Rectal smooth muscle tissue (tissue), 1 donor: Measurements from ENCODE around the gene NCS1.

Source experiments
- H3K27ac ChIP-seq: one replicate; pipeline ENCODE4 v1.7.0; 2013; ENCODE audit warnings: low read depth, low read length, inconsistent platforms
- H3K27me3 ChIP-seq: one replicate; pipeline ENCODE4 v1.7.0; 2013; ENCODE audit warnings: low read length; ENCODE audit not compliant: control insufficient read depth, insufficient read depth
- H3K36me3 ChIP-seq: one replicate; pipeline ENCODE4 v1.7.0; 2013; ENCODE audit warnings: low read length; ENCODE audit not compliant: control insufficient read depth, insufficient read depth
- H3K4me1 ChIP-seq: one replicate; pipeline ENCODE4 v1.7.0; 2013; ENCODE audit warnings: low read length; ENCODE audit not compliant: control insufficient read depth, insufficient read depth
- H3K4me3 ChIP-seq: one replicate; pipeline ENCODE4 v1.7.0; 2013; ENCODE audit warnings: low read length
- H3K9ac ChIP-seq: one replicate; pipeline ENCODE4 v1.7.0; 2013; ENCODE audit warnings: low read length

Gene NCS1

GRCh38 chr9:130193103-130193502 lies 20.9 kb downstream of the NCS1 start:
- Histone ChIP-seq H3K27ac (peak overlapping the region; percentile 92), H3K4me1 (peaks cover 76% of the 10 kb centered on the region), H3K9ac (no peak overlapping the region), H3K36me3 (no peaks in the 10 kb centered on the region), H3K4me3 (no peak overlapping the region), H3K27me3 (no peaks in the 10 kb centered on the region)

GRCh38 chr9:130193531-130194377 lies 21.6 kb downstream of the NCS1 start:
- H3K9ac ChIP-seq = no peak overlapping the region
- peak overlapping the region; percentile 92 for H3K27ac ChIP-seq
- H3K4me3 ChIP-seq = peak overlapping the region; percentile 18
- H3K4me1 ChIP-seq = peaks cover 82% of the 10 kb centered on the region
- no peaks in the 10 kb centered on the region for H3K27me3 ChIP-seq
- no peaks in the 10 kb centered on the region for H3K36me3 ChIP-seq

- no peaks in the 10 kb centered on the region for H3K36me3 ChIP-seq
- no peak overlapping the region for H3K9ac ChIP-seq
- no peak overlapping the region for H3K4me3 ChIP-seq
- peak overlapping the region; percentile 92 for H3K27ac ChIP-seq
- H3K27me3 ChIP-seq = no peaks in the 10 kb centered on the region
- peaks cover 78% of the 10 kb centered on the region for H3K4me1 ChIP-seq
These were observed 22.3 kb downstream of the NCS1 start for GRCh38 chr9:130194378-130194932.

GRCh38 chr9:130195638-130196037 lies 23.4 kb downstream of the NCS1 start:
- no peak overlapping the region for H3K9ac ChIP-seq
- H3K4me3 ChIP-seq = no peak overlapping the region
- H3K27ac ChIP-seq = peak overlapping the region; percentile 92
- H3K27me3 ChIP-seq = no peaks in the 10 kb centered on the region
- H3K4me1 ChIP-seq = peaks cover 80% of the 10 kb centered on the region
- no peaks in the 10 kb centered on the region for H3K36me3 ChIP-seq

GRCh38 chr9:130196643-130197042 lies 24.4 kb downstream of the NCS1 start:
- Histone ChIP-seq H3K9ac (no peak overlapping the region), H3K4me3 (no peak overlapping the region), H3K27me3 (no peaks in the 10 kb centered on the region), H3K4me1 (peaks cover 80% of the 10 kb centered on the region), H3K36me3 (no peaks in the 10 kb centered on the region), H3K27ac (peak overlapping the region; percentile 84)

GRCh38 chr9:130197386-130197785 lies 25.2 kb downstream of the NCS1 start:
- H3K4me3 ChIP-seq = no peak overlapping the region
- no peaks in the 10 kb centered on the region for H3K36me3 ChIP-seq
- peak overlapping the region; percentile 84 for H3K27ac ChIP-seq
- no peak overlapping the region for H3K9ac ChIP-seq
- H3K27me3 ChIP-seq = no peaks in the 10 kb centered on the region
- H3K4me1 ChIP-seq = peaks cover 73% of the 10 kb centered on the region

GRCh38 chr9:130197888-130198287 lies 25.7 kb downstream of the NCS1 start:
- Histone ChIP-seq H3K27me3 (no peaks in the 10 kb centered on the region), H3K9ac (no peak overlapping the region), H3K27ac (peak overlapping the region; percentile 84), H3K4me3 (no peak overlapping the region), H3K4me1 (peaks cover 68% of the 10 kb centered on the region), H3K36me3 (no peaks in the 10 kb centered on the region)

- Histone ChIP-seq H3K4me1 (peaks cover 60% of the 10 kb centered on the region), H3K4me3 (no peak overlapping the region), H3K27ac (peak overlapping the region; percentile 84), H3K9ac (no peak overlapping the region), H3K36me3 (no peaks in the 10 kb centered on the region), H3K27me3 (no peaks in the 10 kb centered on the region)
These were observed 26.4 kb downstream of the NCS1 start for GRCh38 chr9:130198501-130199179.

GRCh38 chr9:130199605-130200004 lies 27.4 kb downstream of the NCS1 start:
- Histone ChIP-seq H3K27me3 (no peaks in the 10 kb centered on the region), H3K36me3 (no peaks in the 10 kb centered on the region), H3K4me1 (peaks cover 51% of the 10 kb centered on the region), H3K9ac (no peak overlapping the region), H3K4me3 (no peak overlapping the region), H3K27ac (peak overlapping the region; percentile 89)

- H3K9ac ChIP-seq = no peak overlapping the region
These were observed 28.0 kb downstream of the NCS1 start for GRCh38 chr9:130200038-130200849.

GRCh38 chr9:130201399-130201873 lies 29.2 kb downstream of the NCS1 start:
- H3K9ac ChIP-seq = no peak overlapping the region
- no peak overlapping the region for H3K4me3 ChIP-seq
- H3K27ac ChIP-seq = peak overlapping the region; percentile 89
- H3K4me1 ChIP-seq = peaks cover 39% of the 10 kb centered on the region
- H3K36me3 ChIP-seq = no peaks in the 10 kb centered on the region
- no peaks in the 10 kb centered on the region for H3K27me3 ChIP-seq

More at GRCh38 chr9:130200038-130200849, 28.0 kb downstream of the NCS1 start:
- Histone ChIP-seq H3K4me1 (peaks cover 45% of the 10 kb centered on the region), H3K4me3 (no peak overlapping the region), H3K27ac (peak overlapping the region; percentile 89), H3K27me3 (no peaks in the 10 kb centered on the region), H3K36me3 (no peaks in the 10 kb centered on the region)

GRCh38 chr9:130201974-130202373 lies 29.8 kb downstream of the NCS1 start:
- H3K27ac ChIP-seq = peak overlapping the region; percentile 89
- H3K27me3 ChIP-seq = no peaks in the 10 kb centered on the region
- no peak overlapping the region for H3K4me3 ChIP-seq
- H3K36me3 ChIP-seq = no peaks in the 10 kb centered on the region
- peaks cover 37% of the 10 kb centered on the region for H3K4me1 ChIP-seq
- H3K9ac ChIP-seq = no peak overlapping the region
